Measurements from ENCODE around the gene ANXA5.
"Not testable (repeated sequence)": the region's sequence is repeated elsewhere in the genome, so short reads cannot be mapped to it uniquely, and the experiment has no call there.

The ANXA5 gene

GRCh38 chr4:121676345-121677075 is 20.3 kb downstream of the ANXA5 start:
- FAIRE-seq = no peak

- FAIRE-seq = no peak
Observed at GRCh38 chr4:121675715-121676114, 21.1 kb downstream of the ANXA5 start.

GRCh38 chr4:121674696-121675095 is 22.1 kb downstream of the ANXA5 start:
- no peak for FAIRE-seq

GRCh38 chr4:121674191-121674590 is 22.6 kb downstream of the ANXA5 start:
- no peak for FAIRE-seq

GRCh38 chr4:121669163-121669550 is 27.6 kb downstream of the ANXA5 start:
- FAIRE-seq = no peak

GRCh38 chr4:121668368-121669162 is 28.2 kb downstream of the ANXA5 start:
- FAIRE-seq = no peak

- no peak for FAIRE-seq
Observed at GRCh38 chr4:121666091-121666679, 30.6 kb downstream of the ANXA5 start.

GRCh38 chr4:121665371-121665770 is 31.4 kb downstream of the ANXA5 start:
- FAIRE-seq = no peak

- no peak for FAIRE-seq
Observed at GRCh38 chr4:121662225-121662624, 34.6 kb downstream of the ANXA5 start.

- FAIRE-seq = not testable (repeated sequence)
Observed at GRCh38 chr4:121660175-121660933, 36.4 kb downstream of the ANXA5 start.

GRCh38 chr4:121658125-121658524 is 38.7 kb downstream of the ANXA5 start:
- FAIRE-seq = no peak

GRCh38 chr4:121656269-121656641 is 40.5 kb downstream of the ANXA5 start:
- FAIRE-seq = no peak

- no peak for FAIRE-seq
Observed at GRCh38 chr4:121655320-121656268, 41.2 kb downstream of the ANXA5 start.

GRCh38 chr4:121654738-121655137 is 42.0 kb downstream of the ANXA5 start:
- no peak for FAIRE-seq

- no peak for FAIRE-seq
Observed at GRCh38 chr4:121653986-121654385, 42.8 kb downstream of the ANXA5 start.

GRCh38 chr4:121653214-121653613 is 43.6 kb downstream of the ANXA5 start:
- no peak for FAIRE-seq

- FAIRE-seq = no peak
Observed at GRCh38 chr4:121651597-121651996, 45.2 kb downstream of the ANXA5 start.

- FAIRE-seq = no peak
Observed at GRCh38 chr4:121650741-121651140, 46.0 kb downstream of the ANXA5 start.

- FAIRE-seq = no peak
Observed at GRCh38 chr4:121648516-121648915, 48.3 kb downstream of the ANXA5 start.

GRCh38 chr4:121642876-121643585 is 53.7 kb downstream of the ANXA5 start:
- no peak for FAIRE-seq

- FAIRE-seq = no peak
Observed at GRCh38 chr4:121642292-121642691, 54.5 kb downstream of the ANXA5 start.

Data from islet of Langerhans (tissue), 1 donor.